ENCODE data around the gene ZNF644.
"Not testable (repeated sequence)": the region's sequence is repeated elsewhere in the genome, so short reads cannot be mapped to it uniquely, and the experiment has no call there.

The ZNF644 gene

DNA sequence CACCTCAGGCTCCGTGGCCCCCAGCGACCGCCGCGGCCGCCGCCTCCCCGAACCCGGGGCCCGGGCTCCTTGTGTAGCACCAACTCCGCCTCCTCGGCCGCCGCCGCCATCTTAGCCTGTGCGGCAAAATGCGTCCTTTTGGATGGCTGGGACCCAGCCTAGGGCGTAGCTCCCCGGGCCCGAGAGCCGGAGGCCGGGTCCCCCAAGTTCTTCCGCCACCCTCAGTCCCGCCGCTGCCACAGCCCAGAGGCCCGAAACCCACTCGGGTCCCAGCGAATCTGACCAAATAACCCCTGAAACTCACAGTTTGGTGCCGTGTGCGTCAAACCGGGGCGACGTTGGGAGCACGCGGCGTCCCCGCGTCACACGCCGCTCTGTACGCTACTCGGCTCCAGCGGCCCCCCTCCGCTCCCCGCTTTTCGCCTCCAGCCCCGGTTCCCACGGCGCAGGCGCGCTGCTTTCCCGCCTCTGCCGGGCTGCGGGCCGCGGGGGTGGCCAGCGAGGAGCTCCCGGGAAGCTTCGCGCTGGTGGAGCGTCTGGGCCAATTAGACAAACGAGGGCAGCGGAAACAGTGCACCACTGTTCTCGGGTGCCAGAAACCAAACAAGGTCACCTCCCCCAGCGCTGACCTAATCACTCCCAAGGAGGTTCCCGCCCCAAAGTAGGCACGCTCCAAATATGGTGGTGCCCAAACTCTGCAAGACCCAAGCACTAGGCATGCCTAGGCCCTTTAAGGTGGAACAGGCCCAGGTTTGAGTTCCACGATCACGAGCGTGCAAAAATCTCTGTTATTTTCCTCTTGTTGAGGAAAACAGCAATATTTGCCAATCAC lies at the start of gene ZNF644:
ZNF644 (minus strand) TSS at position 350 of the 832 bp plus-strand sequence. CDS start 39,682 bp downstream, outside the sequence.
- peak; percentile 92 for DNase-seq (ENCODE audit: low read depth)

GRCh38 chr1:91070298-91070697 lies 48.5 kb upstream of the ZNF644 start:
- DNase-seq (ENCODE audit: low read depth): peak; percentile 13

DNA sequence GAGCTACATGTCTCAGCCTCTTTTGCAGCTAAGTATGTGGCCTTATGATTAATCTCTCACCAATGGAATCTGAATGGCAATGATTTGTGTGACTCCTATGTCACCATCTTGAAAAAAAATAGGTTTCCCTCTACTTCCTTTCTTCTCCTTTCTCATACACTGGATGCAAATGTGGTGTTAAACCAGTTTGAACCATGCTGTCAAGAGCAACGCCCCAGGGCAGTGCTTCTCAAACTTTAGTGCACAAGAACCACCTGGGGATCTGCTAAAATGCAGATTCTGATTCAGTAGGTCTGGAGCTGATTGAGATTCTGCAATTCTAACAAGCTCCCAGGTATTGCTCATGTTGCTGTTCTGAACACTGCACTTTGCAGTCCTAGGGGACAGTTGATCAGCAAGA lies 44.7 kb upstream of the ZNF644 start:
- DNase-seq (ENCODE audit: low read depth): no peak

DNA sequence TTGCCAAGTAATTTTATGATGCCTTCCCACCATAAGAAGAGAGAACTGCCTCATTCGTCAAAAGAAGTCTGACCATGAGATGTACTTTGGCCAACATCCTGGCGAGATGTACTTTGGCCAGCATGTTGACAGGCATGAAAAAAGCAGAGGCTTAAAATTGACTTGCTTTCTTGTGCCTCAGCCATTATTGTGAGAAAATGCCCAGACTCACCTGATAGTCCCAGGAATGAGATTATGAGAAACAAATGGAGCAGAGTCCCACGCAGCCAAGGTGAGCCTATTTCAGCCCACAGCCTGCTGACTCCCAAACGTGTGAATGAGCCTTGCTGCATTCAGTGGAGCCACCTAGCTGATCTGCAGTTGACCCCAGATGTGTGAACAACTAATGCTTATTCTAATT lies 43.5 kb upstream of the ZNF644 start:
- DNase-seq (ENCODE audit: low read depth): no peak

GRCh38 chr1:91063403-91063802 lies 41.6 kb upstream of the ZNF644 start:
- not testable (repeated sequence) for DNase-seq (ENCODE audit: low read depth)

- no peak for DNase-seq (ENCODE audit: low read depth)
These were observed 37.3 kb upstream of the ZNF644 start for GRCh38 chr1:91059157-91059556.

DNA sequence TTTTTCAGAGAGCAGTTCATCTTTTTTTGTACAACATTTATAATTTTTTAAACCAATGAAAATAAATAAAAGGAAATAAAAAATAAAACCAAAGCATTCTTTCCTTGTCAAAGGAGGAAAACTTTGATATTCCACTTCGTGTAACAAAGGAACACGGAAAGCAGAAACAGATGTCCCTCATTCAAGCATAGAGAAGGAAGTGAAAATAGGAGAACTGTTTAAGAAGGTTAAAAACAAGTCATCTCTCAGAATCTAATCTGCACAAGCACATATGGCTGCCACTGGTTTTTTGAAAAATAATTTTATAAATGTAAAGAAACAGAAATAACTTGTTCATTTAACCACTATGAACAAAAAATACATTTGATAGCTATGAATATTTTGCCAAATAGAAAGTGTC lies 35.9 kb upstream of the ZNF644 start:
- DNase-seq (ENCODE audit: low read depth): no peak

DNA sequence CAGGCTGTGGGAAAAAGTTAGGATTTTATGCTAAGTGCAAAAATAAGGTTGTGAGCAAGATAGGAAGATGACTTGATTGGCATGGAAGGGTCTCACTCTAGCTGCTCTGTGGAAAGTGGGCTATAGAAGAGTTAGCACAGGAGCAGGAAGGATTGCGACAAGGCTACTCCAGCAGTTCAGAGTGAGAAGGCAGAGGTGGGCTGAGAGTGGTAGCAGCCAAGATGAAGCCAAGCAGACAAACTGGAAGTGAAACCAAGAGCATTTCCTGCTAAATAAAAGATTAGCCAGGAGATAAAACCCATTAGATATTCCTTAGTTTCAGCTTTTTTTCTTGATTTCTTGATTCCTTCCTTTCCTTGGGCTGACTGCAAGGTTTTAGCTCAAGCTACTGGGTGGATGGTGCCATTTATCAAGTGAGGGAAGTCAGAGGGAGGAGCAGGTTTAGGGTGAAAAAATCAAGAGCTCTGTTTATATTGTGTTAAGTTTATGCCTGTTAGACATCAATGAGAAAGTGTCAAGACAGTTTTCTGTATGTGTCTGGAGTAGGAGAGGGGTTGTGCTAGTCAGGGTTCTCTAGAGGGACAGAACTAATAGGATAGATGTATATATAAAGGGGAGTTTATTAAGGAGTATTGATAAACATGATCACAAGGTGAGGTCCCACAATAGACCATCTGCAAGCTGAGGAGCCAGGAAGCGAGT lies 33.1 kb upstream of the ZNF644 start:
- no peak for DNase-seq (ENCODE audit: low read depth)

DNA sequence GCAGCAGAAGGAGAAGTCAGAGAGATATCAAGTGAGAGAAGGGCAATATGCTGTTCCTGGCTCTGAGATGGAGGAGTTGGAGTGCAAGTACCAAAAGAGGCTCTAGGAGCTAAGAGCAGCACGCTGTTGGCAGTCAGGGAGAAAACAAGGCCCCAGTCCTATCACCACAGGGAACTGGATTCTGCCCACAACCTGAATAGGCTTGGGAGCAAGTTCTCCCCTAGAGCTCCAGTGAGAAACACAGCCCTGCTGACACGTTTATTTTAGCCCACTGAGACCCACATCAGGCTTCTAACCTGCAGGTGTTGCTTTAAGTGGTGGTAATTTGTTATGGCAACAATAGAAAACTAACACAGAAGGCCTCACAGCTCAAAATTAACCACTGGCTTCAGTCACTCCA lies 31.8 kb upstream of the ZNF644 start:
- no peak for DNase-seq (ENCODE audit: low read depth)

DNA sequence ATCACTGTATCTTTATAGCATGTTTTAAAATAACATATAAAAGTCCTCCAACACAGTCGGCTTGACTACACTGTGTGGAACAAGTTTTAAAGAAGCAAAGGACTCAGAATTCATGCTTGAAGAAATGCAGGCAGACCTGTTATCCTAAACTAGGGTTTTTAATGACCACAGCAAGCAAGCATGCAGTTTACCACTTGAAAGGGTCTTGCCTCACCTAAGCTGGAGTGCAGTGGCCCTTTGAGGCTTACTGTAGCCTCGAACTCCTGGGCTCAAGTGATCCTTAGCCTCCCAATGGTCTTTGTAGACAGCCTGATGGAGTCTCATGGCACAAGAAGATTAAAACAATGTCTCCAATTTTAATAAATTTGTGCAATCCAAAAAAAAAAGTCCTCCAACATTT lies 27.7 kb upstream of the ZNF644 start:
- not testable (repeated sequence) for DNase-seq (ENCODE audit: low read depth)

- no peak for DNase-seq (ENCODE audit: low read depth)
These were observed 24.9 kb upstream of the ZNF644 start for GRCh38 chr1:91046766-91047165.

GRCh38 chr1:91045284-91045683 lies 23.4 kb upstream of the ZNF644 start:
- no peak for DNase-seq (ENCODE audit: low read depth)

GRCh38 chr1:91044776-91045175 lies 22.9 kb upstream of the ZNF644 start:
- not testable (repeated sequence) for DNase-seq (ENCODE audit: low read depth)

DNA sequence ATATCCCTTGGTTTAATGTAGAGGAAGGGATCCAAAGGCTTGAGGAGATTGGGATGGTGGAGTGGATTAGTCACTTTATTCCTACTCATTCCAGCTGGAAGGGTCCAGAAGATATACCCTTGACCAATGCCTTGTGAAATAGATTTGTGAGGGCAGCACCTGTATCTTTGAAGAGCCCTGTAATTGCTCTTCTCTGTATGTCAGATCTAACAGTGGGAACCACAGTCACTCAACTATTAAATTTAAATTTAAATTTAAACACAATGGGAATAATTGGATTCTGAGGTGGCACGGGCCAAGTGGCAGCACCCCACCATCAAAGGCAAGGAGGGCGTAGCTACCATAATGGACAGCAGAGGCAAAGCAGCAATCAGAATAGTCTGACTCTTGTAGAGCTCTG lies 20.5 kb upstream of the ZNF644 start:
- not testable (repeated sequence) for DNase-seq (ENCODE audit: low read depth)

GRCh38 chr1:91038582-91038981 lies 16.7 kb upstream of the ZNF644 start:
- no peak for DNase-seq (ENCODE audit: low read depth)

DNA sequence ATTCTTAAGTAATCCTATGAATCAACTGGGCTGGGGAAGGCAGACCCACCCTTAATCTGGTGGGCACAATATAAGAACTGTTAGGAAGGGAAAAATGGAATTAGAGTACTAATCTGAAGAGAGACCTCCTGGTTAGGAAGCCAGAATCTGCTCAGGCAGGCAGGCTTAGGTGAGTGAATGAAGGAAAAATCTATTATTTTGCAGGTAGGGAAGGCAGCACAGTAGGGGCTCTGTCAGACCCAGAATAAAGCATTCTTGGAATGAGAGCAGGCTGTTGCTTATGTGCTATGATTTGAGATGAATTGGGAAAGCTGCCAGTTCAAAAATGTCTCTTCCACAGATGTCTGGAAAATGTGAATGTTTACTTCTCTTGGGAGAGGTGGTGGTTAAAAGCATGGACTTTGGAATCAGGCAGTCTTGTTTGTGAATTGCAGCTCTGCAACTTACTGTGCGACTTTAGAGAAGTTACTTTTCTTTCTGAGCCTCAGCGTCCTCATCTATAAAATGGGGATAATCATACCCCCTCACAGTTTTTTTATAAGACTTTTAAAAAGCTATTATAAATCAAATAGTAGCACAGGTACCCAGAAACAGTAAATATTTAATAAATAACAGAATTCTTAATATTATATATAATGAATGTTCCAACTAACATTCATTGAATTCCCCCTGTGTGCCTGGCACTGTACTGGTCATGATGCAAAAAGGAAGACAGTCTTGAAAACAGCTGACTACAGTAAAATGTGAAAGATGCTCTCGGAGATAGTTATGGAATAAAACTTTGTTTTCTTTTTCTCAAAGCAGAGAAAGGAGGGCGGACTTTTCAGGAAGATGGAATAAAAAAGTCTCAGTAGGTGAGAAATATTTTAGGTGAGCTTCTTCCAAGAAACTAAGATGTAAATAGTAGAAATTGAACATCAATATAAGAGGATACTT lies 15.3 kb upstream of the ZNF644 start:
- no peak for DNase-seq (ENCODE audit: low read depth)

- no peak for DNase-seq (ENCODE audit: low read depth)
These were observed 10.5 kb upstream of the ZNF644 start for GRCh38 chr1:91032349-91032748.

DNA sequence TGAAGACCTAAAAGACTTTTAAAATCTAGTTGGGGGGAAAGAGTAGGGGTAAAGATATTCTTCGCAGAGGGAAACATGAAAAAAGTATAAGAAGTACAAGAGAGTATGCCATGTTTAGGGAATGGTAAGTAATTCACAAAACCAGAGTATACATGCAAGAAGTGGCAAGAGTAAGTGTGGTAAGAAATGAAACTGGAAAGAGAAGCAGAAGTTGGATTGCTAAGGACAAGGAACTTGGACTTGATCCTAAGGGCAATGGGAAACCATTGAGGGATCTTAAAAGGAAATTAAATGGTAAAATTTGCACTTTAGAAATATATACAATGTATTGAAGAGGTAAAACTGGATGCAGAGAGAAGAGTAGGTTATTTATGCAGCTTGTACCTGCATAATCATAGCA lies 9.2 kb upstream of the ZNF644 start:
- no peak for DNase-seq (ENCODE audit: low read depth)

DNA sequence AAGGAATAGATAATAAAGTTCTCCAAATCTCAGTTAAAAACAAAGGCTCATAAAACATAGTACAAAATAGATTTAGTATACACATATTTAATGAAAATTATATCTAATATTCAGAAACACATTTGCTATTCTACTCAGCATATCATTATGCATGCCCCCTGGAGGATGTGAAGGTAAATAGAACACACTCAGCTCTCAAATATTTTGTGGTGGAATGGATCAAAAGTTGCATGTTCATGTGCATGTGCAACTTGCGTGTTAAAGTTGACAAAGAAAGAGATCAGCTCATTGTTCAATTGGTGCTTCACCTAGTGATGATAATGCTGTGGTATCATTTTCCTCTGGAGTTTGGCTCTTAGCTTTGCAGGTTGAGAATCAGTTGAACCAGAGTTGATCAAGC lies 4.9 kb upstream of the ZNF644 start:
- DNase-seq (ENCODE audit: low read depth): peak; percentile 65

- no peak for DNase-seq (ENCODE audit: low read depth)
These were observed 4.5 kb upstream of the ZNF644 start for GRCh38 chr1:91026320-91026719.

DNA sequence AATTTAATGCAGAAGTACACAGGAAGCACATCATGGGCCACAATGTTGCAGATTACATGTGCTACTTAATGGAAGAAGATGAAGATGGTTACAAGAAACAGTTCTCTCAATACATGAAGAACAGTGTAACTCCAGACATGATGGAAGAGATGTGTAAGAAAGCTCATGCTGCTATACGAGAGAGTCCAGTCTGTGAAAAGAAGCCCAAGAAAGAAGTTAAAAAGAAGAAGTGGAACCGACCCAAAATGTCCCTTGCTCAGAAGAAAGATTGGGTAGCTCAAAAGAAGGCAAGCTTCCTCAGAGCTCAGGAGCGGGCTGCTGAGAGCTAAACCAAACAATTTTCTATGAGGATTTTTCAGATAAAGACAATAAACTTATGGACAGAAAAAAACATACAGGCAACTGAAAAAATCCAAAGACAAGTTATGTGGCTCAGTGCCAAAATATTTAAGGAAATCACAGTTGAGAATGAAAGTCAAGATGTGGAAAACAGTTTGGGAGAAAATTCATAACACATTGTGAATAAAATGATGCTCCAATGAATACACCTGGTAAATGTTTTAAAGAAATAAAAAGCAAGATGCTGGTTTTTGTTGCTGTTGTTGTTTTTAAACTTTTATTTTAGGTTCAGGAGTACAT lies 2.8 kb upstream of the ZNF644 start:
- DNase-seq (ENCODE audit: low read depth): no peak

DNA sequence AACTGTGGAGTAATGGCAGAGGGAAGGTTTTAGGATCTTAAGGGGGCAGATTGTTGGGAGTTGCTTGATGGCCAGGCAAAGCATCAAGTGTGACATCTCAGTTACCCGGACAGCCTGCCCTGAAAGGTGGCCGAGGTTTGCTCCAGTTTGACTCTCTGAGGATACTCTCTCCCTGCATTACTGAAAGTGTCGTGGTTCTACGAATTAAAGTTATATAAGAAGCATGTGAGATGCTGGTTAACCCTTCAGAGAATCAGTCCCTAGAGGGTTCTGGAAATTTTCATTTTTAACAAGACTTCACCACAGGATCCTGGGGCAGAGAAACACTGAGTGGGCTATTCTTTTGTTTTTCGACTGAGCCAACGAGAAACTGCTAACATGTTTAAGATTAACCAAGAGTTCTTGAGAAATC lies 689 bp upstream of the ZNF644 start:
- no peak for DNase-seq (ENCODE audit: low read depth)

Data from ELR (cell line).